Glomerular endothelial cell (primary cell): ENCODE results near the gene PLA2G3. TPM values are rescaled to one million over a fixed set of nuclear protein-coding genes. Genes with fewer than 3 reads are reported as not detected.
"Not testable (repeated sequence)": the region's sequence is repeated elsewhere in the genome, so short reads cannot be mapped to it uniquely, and the experiment has no call there.

ENCODE experiments used
- DNase-seq: peaks from one replicate; pipeline ENCODE4 v3.0.0-alpha.2; 2011; ENCODE audit warnings: low read depth, low spot score; ENCODE audit errors: extremely low read depth
- total RNA-seq: library from RNA; depleted of rRNA; stranded (reverse); fragments of >200 nt; gene quantifications from 2 replicates; pipeline ENCODE4 v1.2.3, GENCODE V29; 2015

PLA2G3 gene
- total RNA-seq, 1 donor from 2014 or later = not detected

DNA sequence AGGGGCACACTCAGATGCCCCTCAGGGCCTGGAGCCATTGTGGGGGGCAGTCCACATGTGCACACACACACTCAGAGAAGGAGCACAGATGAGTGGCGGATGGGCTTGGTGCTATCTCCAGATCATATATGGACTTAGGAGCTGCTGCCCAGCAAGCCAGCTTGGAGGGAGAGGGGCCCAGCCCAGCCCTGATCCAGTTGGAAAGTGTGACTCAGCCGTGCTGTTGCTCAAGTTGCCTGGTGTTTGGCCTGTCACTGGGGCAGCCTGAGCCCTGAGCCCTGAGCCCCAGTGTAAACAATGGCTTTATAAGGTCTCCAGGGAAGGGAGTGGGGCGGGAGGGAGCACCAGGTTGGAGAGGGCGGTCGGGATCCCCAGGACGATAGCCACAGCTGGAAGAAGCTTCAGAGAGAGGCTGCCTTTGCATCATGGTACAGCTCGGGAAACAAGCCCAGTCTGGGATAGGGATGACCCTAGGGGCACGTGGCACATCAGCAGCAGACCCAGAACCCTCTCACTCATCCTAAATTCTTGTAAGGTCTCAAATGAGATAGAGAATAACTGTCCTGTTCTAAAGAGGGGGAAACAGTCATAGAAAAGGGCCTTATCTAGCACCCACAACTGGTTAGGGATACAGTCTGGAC, 37.7 kb downstream of the PLA2G3 start:
- no peak for DNase-seq

DNA sequence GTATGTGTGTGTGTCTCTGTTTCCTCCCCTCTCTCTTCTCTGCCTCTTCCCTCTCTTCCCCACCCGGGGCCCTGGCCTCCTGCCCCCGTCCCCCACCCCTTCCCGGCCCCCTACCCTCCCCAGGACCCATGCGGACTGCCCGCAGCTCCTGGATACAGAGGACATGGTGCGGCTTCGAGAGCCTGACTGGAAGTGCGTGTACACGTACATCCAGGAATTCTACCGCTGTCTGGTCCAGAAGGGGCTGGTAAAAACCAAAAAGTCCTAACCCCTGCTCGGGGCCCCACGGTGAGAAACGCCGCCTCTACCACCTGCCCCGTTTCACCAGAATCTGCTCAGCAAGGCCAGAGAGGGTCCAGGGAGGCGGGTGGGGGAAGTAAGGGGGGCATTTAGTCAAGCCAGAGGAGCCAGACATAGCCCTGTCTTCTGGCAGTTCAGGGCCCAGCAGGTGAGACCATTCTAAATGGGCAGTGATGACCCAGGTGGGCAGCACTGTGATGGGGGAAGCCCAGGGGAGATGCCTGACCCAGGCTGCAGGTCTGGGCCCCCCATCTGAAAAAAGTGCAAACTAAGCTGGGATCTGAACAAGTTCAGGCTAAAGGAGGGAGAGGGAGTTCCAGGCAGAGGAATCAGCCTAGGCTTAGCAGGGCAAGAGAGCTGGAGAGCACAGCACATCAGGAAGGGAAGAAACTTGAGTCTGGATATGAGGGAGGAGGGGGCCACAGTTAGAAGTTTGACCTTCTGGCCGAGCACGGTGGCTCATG, 39.4 kb downstream of the PLA2G3 start:
- no peak for DNase-seq

DNA sequence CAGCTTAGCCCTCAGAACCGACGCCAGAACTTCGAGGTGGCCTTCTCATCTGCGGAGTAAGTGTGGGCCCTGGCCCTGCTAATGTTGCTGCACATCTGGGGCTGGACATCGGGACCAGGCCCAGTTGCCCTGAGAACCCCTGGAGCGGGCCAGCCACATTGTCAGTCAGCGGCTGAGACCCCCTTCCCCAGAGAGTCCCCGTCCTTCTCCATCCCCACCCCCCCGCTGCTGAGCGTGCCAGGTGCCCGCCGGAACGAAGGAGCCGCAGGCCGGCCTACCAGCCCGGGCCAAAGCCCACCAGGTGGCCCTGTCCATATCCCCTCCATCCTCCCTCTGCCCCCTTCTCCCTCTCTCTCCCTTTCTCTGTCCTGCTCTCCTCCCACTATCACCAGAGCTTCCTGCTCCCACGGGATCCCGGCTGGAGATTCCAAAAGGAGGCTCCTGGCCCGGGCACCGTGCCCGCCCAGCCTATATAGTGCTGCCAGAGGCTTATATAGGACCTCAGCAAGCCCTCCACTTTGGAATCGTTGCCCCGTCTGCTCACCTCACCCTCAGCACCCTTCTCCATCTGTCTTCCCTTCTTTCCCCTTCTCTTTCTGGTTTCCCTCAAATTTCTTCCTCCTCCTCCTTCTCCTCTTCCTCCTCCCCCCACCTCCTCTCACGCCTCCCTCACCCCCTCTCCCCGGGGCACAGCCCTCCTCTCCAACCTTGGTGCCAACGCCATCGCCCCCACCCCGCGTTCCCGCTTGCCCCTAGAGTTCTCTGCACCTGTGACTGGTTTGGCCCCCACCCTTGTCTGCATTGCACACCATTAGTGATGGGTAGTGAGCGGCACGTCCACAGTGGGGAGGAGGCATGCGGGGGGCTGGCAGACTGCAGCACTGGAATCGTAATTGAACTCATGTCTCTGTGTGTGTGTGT, 40.2 kb downstream of the PLA2G3 start:
- no peak for DNase-seq

DNA sequence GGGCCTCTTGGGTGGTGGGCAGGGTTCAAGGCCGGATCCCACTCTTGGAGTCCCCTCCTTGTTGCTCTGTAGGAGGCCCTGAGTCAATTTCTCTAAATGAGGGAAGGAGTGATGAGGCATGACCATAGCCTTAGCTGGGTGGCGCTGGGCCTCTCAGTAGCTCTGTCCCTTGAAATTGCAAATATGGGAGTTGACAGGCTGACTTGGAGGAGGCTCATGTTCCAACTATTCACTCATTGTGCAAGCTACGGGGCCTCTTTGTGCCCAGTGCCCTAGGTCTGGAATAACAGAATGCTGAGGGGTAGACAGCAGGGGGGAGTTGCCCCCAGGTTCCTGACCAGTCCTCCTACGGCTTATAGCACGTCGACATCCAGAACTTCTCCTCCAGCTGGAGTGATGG, 40.9 kb downstream of the PLA2G3 start:
- no peak for DNase-seq

DNA sequence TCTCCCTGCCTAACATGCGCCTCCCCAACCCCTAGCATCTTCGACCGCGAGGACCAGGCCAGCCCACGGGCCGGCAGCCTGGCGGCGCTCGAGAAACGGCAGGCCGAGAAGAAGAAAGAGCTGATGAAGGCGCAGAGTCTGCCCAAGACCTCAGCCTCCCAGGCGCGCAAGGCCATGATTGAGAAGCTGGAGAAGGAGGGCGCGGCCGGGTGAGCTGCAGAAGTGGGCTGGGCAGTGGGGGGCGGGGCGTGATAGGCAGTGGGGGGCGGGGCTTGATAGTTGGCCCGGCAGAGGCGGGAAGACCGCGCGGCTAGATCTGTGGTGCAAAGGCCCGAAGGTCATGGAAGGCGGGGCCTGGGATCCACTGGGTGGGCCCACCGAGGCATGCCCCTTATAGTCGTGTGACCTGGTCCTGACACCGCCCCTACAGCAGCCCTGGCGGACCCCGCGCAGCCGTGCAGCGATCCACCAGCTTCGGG, 41.6 kb downstream of the PLA2G3 start:
- no peak for DNase-seq

DNA sequence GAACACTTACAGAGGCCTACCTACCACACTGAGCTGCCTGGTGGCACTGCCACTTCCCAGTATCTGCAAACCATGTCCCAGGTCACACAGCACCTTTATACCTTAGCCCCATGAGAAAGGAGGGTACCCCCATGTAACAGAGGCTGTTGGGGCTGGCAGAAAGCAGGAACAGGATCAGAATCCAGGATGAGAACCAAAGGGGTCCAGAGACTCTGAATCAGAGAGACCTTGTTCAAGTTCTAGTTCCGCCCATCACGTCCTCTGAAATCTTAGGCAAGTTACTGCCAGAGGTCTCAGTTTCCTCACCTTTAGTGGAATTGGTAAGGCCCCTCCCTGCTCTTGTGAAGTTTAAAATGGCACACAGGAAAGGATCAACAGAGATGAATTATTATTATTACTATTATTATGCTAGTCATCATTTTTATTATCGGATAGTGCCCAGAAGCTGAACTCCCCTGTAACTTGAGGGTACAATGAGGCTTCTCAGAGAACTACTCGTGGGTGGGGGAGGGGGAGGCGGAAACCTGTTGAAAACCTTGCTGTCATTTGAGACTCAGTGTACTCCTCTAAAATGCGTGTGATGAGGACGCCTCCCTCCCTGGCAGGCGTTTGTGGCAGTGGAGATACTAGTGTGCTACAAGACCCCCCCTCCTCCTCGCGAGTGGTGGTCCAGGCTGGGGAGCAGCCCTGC, 42.2 kb downstream of the PLA2G3 start:
- no peak for DNase-seq

DNA sequence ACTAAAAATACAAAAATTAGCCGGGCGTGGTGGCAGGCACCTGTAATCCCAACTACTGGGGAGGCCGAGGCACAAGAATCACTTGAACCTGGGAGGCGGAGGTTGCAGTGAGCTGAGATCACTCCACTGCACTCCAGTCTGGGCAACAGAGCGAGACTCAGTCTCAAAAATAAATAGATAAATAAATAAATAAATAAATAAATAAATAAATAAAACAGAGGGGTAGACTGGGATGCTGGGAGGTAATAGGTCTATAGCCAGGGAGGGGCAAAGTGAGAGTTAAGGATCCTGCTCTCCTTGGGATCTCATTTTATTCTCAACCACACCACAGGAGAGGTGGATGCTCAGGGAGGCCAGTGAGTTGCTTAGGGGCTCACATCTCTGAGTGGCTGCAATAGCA, 42.8 kb downstream of the PLA2G3 start:
- DNase-seq = not testable (repeated sequence)

DNA sequence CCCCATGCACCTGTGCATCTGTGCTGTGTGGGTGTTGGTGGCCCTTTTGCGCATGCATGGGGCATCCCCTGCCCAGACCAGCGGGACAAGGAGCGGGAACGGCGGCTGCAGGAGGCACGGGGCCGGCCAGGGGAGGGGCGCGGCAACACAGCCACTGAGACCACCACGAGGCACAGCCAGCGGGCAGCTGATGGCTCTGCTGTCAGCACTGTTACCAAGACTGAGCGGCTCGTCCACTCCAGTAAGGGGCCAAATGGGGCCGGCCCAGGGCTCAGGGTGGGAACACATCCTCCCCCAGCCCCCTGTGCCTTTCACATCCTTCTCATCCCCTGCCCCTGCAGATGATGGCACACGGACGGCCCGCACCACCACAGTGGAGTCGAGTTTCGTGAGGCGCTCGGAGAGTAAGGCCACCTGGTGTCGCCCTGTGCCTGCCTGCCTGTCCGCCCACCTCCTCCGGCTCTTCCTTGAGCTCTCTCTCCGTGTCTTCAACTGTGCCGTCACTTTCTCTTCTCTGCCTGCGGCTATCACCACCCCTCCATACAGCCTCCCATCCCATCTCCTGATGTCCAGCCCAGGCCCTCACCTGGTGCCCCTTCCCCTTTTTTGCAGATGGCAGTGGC, 43.5 kb downstream of the PLA2G3 start:
- DNase-seq = no peak

DNA sequence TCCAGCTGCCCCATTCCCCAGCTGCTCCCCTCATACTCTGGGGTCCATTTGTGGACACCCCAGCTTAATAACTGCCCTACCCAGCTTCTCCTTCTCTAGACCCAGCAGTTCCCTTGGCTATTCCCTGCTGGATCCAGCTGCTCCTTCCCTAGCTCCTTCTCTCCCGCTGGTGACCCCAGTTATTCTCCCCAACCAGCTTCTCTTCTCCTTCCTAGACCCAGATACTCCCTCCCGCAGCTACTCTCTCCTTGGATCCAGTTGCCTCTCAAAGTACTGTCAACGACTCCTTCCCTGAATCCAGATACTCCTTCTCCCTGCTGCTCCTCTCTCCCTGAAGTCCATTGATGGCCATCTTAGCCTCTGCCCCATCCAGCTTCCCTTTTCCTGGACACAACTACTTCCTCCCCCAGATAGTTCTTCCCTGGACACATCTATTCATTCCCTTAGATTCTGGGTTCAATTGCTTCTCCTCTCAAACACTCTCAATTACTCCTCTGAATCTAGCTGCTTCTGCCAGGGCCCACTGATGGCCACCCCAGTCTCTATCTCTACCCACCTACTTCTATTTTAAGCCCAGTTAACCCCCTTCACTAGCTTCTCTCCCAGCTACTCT, 44.6 kb downstream of the PLA2G3 start:
- DNase-seq = no peak

DNA sequence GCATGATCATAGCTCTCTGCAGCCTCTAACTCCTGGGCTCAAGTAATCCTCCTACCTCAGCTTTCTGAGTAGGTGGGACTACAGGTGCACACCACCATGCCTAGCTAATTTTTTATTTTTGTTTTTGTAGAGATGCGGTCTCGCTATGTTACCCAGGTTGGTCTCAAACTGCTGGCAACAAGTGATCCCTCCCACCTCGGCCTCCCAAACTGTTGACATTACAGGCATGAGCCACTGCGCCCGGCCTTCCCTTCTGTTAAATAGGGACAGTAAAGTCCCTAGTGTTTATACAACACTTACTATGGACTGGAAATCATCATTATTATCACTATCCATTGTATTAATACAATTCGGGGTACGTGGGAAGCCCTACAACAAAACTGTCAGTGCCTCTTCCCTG, 45.6 kb downstream of the PLA2G3 start:
- no peak for DNase-seq

DNA sequence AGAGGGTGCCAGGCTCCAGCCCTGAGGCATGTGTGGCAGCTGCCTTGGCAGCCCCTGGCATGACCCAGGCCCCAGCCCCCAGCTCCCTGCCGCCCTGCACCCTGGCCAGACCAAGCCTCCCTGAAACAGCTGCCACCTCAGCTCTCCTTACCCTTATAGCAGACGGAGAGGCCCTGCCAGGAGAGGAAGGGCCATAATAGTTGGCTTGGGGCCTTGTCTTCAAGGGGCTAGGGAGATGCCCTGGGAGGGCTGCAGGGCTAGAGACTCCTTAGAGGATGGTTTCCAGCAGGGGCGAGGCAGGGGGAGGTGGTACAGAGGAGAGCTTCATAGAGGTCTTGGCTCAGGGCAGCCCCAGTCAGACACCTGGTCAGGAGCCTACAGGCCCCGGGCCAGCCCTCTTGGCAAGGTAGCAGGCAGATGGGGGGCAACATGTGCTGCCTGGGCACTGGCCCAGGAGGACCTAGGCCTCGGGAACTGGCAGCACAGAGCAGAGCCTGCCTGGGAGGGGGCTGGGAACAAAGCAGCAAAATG, 46.2 kb downstream of the PLA2G3 start:
- DNase-seq = no peak

DNA sequence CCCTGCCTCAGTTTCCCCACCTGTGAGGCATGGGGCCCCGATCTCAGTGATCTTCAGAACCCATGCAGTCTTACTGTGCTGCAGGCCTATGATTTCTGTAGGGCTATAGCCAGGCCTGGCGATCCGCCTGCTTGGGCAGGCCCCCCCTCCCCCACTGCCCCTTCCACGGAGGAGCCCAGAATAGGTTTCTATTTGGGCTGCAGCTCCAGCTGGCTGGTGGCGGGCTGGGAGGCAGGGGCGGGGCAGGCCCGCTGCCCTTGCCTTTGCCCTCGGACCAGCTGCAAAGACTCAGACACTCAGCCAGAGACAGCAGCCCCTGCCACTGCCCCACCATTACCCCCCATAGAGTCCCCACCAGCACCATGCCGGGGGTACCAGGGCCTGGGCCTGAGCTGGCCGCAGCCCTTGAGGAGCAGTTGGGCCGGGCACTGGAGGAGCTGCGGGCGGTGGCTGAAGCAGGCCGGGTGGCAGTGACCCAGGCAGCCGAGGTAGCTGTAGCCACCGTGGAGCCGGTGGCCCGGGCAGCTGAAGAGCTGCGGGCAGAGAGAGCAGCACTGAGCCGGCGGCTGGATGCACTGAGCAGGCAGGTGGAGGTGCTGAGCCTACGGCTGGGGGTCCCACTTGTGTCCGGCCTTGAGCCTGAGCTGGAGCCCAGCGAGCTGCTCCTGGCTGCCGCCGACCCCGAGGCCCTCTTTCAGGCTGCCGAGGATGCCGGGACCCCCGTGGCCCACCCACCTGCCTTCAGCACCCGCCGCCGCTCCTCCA, 47.0 kb downstream of the PLA2G3 start:
- DNase-seq = no peak

DNA sequence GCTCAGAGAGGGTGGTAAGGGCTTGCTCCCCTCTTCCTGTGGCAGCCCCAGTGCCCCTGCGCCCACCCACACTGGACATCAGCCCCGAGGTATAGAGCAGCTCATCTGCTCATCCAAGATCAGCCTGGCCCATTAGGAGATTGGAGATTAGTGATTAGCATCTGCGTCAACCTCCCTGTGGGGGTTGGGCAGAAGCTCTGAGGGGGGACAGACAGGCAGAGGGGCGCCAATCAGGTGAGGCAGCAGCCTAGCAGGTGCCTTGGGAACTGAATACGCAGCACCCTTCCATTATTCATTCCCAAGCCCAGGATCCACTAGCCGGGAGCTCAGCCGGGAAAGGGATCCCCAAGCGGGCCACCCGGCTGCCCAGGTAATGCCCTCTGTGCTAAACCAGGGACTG, 48.1 kb downstream of the PLA2G3 start:
- no peak for DNase-seq

DNA sequence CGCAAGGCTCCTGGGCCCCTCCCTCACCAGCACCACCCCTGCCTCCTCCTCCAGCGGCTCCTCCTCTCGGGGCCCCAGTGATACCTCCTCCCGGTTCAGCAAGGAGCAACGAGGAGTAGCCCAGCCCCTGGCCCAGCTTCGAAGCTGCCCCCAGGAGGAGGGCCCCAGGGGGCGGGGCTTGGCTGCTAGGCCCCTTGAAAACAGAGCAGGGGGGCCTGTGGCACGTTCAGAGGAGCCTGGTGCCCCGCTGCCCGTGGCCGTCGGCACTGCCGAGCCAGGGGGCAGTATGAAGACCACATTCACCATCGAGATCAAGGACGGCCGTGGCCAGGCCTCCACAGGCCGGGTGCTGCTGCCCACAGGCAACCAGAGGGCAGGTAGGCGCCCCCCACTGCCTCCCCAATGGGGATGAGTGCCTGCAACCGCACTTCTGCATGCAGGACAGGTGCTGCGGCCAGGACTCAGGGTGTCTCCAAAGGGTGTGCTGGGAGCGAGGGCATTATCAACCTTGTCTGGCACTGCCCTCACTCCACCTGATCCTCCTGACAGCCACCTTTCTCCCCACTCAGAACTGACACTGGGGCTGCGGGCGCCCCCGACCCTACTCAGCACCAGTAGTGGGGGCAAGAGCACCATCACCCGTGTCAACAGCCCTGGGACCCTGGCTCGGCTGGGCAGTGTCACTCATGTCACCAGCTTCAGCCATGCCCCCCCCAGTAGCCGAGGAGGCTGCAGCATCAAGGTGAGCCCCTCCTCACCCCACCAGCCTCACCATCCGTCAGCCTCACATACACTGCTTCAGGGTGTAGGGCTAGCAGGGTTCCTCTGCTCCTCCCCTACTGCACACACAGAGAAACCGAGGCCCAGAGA, 49.0 kb downstream of the PLA2G3 start:
- DNase-seq = no peak

DNA sequence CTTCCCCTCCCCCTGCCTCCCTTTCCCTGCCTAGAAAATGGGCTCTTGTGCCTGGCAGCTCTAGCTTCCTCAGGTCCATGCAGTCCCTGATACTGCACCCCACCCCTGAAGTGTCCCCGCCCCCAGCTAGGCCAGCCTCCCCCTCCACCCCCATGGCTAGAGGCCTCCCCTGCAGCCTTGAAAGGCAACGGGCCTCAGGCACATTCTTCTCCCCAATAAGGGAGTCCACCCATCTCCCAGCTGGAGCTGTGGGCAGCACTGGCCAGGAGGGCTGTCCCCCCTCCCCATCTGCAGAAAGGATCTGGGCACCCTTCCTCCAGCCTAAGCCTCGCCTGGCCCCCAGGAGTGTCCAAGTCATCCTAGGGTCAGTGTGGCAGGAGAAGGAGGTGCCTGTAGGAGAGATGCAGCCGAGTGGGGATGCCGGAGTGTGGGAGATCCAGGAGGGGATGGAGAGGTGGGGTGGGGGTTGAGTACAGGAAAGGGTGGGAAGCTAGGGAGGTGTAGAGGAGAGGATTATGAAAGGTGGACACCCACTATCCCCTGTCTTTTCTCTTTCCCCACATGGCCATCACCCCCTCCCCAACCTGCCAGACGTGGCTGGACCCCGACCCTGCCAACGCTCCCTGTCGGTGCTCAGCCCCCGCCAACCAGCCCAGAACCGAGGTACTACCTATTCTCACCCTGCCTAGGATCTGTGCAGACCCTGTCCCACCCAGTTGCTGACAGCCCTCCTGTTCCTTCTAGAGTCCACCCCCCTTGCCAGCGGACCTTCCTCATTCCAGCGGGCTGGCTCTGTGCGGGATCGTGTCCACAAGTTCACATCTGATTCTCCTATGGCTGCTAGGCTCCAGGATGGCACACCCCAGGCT, 49.9 kb downstream of the PLA2G3 start:
- DNase-seq = no peak

DNA sequence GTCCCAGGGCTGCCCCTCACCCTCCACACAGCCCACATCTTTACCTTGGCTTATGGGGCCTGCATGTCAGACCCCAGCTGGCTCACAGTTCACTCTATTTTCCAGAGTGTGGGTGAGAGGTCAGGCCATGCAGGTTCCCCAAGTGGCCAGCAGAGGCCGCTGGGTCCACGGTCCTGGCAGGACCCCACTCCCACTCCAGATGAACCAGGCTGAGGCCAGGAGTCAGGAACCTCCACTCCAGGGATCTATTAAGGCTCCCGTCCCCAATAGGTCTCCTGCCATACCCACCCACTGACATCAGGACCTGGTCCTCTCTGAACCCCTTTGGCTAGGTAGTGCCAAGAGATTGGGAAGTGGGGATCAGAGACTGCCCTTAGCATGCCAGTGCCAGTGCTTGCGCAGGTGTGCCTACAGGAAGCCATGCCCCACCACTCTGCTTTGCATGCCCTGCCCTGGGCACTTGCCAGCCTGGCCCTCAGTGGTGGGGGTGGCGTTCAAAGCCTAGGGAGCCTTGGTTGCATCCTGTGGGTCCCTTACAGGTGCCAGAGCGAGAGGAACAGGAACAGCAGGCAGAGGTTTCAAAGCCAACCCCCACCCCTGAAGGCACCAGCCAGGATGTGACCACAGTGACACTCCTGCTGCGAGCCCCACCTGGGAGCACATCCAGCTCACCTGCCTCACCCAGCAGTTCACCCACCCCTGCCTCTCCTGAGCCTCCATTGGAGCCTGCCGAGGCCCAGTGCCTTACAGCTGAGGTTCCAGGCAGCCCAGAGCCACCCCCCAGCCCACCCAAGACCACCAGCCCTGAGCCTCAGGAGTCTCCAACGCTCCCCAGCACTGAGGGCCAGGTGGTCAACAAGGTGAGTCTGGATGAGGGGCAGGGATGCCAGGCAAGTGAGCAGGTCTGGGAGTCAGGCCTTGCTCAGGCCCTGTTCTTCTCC, 50.9 kb downstream of the PLA2G3 start:
- no peak for DNase-seq
